GDM1 (cell line): ENCODE measurements around the gene DHRS7C.

Source experiments
- DNase-seq: peaks from one replicate; lab custom pipeline; 2025; lab: John Stamatoyannopoulos, UW

The DHRS7C gene

GRCh38 chr17:9766970-9767369, 24.4 kb downstream of the DHRS7C start:
- DNase-seq = no peak

DNA sequence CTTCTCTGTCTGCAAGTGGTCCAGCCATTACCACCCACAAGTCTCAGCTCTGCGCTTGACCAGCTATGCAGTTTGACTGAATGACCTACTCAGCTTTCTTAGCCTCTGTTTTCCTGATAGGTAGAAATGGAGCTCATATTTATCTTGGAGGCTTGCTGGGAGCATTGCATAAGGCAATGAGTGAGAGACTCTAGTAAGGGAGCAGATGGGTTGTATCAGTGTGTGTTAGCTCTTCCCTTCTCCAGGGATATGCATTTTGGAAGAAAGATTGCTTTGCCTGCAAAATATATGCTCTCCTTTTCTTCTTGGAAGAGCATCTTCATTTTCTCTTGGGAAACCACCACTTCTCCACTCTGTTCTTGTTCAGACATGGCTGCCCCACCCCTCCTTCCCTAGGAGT, 26.1 kb downstream of the DHRS7C start:
- DNase-seq = no peak

DNA sequence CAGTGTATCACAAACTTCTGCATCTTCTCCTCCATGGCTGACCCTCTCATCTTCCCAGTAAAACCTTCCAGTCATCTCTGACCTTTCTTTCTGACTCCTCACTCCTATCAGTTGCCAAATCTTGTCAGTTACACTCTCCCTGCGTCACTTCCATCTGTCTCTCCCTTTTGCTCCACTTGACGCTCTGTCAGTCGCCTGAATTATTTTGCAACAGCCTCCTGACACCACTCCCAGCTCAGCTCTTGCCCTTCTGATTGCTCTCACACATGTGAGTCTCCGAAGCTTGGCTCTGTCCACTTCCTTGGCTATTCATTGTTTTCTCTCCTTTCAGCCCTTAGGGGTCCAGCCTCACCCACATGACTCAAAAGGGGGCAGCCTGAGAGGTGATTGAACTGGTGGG, 27.7 kb downstream of the DHRS7C start:
- DNase-seq = no peak

- DNase-seq = no peak
Observed at GRCh38 chr17:9760266-9760665, 31.1 kb downstream of the DHRS7C start.

- no peak for DNase-seq
Observed at GRCh38 chr17:9755083-9755482, 36.3 kb downstream of the DHRS7C start.

DNA sequence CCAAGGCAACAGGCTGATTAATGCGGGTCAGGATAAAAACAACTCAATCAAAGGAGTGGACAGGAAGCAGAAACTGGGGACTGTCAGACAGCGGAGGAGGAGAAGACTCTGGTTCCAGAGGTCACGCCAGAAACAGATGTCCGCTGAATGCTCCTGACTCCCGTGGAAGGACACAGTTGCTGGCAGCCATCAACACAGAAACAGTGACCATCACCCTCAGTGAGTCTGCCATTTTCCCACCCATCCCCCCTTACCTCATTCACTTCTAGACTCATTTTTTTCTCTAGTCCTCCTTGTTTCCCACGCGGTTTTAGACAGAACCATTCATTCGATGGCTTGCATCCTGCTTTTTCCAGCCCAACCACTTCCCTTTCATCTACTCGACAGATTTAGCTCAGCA, 40.9 kb downstream of the DHRS7C start:
- DNase-seq = no peak

DNA sequence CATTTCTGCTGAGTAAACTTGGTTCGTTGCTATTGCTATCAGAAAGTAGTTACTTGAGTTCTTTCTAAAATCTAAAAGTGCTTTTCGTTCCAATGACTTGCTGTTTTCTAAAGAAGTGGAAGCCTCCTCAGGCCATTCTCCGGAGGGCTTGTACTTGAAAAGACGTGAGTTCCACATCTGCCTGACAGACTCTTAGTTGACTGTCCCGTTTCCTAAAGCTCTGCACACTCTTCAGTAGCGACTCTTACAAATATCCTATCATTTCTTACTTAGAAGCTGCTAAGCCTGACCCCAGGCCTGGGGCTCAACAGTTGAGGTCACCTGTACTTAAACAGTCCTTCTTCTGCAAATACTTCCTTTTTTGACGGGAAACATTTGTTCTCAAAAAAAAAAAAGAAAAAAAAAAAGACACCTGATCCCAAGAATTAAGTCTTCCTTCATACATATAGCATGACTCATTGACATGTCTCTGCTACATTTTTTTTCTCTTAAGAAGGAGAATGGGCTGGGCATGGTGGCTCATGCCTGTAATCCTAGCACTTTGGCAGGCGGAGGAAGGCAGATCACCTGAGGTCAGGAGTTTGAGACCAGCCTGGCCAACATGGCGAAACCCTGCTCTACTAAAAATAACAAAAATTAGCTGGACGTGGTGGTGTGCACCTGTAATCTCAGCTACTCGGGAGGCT, 61.5 kb downstream of the DHRS7C start:
- no peak for DNase-seq

DNA sequence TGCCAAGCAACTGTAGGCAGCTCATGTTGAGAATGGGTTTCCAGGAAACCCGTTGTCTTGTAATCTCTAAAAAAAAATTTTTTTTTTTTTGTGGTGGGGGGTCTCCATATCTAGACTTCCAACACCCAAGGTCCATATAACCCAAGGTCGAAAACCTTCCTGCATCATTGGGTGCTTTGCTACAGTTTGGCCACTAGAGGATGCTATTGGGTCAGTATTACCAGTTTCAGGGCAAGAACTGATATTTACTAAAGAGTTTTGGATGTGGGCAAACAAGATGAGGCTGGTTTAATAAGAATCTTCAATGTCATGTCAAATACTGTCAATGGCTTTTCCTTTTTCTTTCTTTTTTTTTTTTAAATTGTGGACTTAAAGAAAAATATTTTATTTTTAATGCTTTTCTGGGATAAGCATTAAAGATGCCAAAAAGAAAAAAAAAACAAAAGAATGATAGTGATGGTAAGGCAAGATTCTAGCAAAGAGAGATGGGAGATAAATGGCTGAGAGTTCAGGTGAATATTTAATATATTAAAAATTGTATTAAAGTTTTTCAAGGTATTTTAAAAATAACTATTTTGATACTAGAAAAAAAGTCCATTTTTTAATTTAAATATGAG, 62.2 kb downstream of the DHRS7C start:
- no peak for DNase-seq

- no peak for DNase-seq
Observed at GRCh38 chr17:9728564-9728963, 62.8 kb downstream of the DHRS7C start.

GRCh38 chr17:9728005-9728404, 63.4 kb downstream of the DHRS7C start:
- no peak for DNase-seq

DNA sequence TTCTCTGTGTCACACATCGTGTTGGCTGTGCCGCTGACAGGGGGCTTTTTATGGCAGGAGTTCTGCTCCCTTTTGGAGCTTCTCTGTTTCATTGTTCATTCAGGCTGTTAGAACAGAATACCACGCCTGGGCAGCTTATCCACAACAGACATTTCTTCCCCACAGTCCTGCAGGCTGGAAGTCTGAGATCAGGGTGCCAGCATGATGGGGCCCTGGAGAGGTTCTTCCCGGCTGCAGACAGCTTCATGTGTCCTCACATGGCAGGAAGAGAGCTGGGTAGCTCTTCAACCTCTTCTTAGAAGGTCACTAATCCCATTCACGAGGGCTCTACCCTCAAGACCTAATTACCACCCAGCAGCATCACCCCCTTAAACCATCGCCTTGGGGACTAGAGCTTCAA, 65.1 kb downstream of the DHRS7C start:
- no peak for DNase-seq

- no peak for DNase-seq
Observed at GRCh38 chr17:9725575-9725974, 65.8 kb downstream of the DHRS7C start.
